NOMO-1 treated with dmso at 0.1 percent for 144 hours (cell line): ENCODE measurements around the gene TASP1.
"Not testable (repeated sequence)": the region's sequence is repeated elsewhere in the genome, so short reads cannot be mapped to it uniquely, and the experiment has no call there.

Experiments
- DNase-seq: peaks from one replicate; lab custom pipeline; 2025; ENCODE audit not compliant: unreplicated experiment; lab: John Stamatoyannopoulos, UW

The TASP1 gene

GRCh38 chr20:13507646-13508045, 131.1 kb downstream of the TASP1 start:
- no peak for DNase-seq

- no peak for DNase-seq
Measured at GRCh38 chr20:13501500-13501899, 137.2 kb downstream of the TASP1 start.

GRCh38 chr20:13494019-13494418, 144.7 kb downstream of the TASP1 start:
- DNase-seq: no peak

- no peak for DNase-seq
Measured at GRCh38 chr20:13493143-13493542, 145.6 kb downstream of the TASP1 start.

GRCh38 chr20:13492001-13492481, 146.7 kb downstream of the TASP1 start:
- no peak for DNase-seq

GRCh38 chr20:13487202-13487601, 151.5 kb downstream of the TASP1 start:
- no peak for DNase-seq

GRCh38 chr20:13486694-13487093, 152.0 kb downstream of the TASP1 start:
- no peak for DNase-seq

- DNase-seq: no peak
Measured at GRCh38 chr20:13485576-13485975, 153.2 kb downstream of the TASP1 start.

GRCh38 chr20:13485019-13485418, 153.7 kb downstream of the TASP1 start:
- not testable (repeated sequence) for DNase-seq

- DNase-seq: not testable (repeated sequence)
Measured at GRCh38 chr20:13483472-13483871, 155.3 kb downstream of the TASP1 start.

- DNase-seq: no peak
Measured at GRCh38 chr20:13478366-13478765, 160.4 kb downstream of the TASP1 start.

- DNase-seq: no peak
Measured at GRCh38 chr20:13474467-13474866, 164.3 kb downstream of the TASP1 start.

GRCh38 chr20:13469262-13469661, 169.5 kb downstream of the TASP1 start:
- no peak for DNase-seq

GRCh38 chr20:13468166-13468565, 170.6 kb downstream of the TASP1 start:
- DNase-seq: no peak

- no peak for DNase-seq
Measured at GRCh38 chr20:13464702-13465101, 174.0 kb downstream of the TASP1 start.

GRCh38 chr20:13461849-13462458, 176.8 kb downstream of the TASP1 start:
- DNase-seq: no peak

GRCh38 chr20:13458860-13459451, 179.8 kb downstream of the TASP1 start:
- no peak for DNase-seq

- DNase-seq: no peak
Measured at GRCh38 chr20:13457487-13457886, 181.2 kb downstream of the TASP1 start.

GRCh38 chr20:13455713-13456112, 183.0 kb downstream of the TASP1 start:
- no peak for DNase-seq

GRCh38 chr20:13453367-13453766, 185.4 kb downstream of the TASP1 start:
- DNase-seq: no peak

- DNase-seq: no peak
Measured at GRCh38 chr20:13452470-13453124, 186.1 kb downstream of the TASP1 start.

- no peak for DNase-seq
Measured at GRCh38 chr20:13449868-13450434, 188.8 kb downstream of the TASP1 start.
